EL (cell line): ENCODE data around the gene THADA.
"Not testable (repeated sequence)": the region's sequence is repeated elsewhere in the genome, so short reads cannot be mapped to it uniquely, and the experiment has no call there.

Source experiments
- DNase-seq: peaks from one replicate; pipeline ENCODE4 v3.0.0-alpha.2; 2016

THADA gene

GRCh38 chr2:43315482-43315881 is 280.4 kb downstream of the THADA start:
- no peak for DNase-seq

DNA sequence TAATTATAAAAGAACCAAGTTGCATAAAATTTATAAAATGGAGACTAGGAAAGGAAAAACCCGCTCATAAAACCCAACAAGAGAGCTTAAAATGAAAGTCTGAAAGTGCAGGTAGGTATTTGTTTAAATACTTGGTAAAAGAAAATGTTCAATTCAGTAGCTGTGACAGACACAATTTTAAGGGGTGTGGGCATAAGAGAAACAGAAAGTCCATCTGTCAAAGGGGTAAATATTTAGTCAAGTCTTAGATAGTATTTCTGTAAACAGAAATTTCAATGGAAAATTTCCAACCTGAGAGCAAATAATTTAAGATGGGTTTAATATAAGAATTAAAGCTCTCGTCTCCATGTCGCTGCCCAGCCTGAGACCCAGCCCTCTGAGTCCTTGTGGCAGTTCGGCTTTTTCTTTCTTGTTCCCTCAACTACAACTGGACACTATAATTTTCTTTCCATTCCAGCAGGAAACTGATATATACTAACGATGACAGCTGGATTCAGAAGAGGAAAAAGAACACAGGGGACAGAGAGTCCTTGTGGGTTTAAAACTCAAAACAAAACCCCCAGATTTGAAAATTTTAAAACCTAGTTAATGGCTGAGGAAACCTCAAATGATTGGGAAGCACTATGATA is 281.4 kb downstream of the THADA start:
- no peak for DNase-seq

DNA sequence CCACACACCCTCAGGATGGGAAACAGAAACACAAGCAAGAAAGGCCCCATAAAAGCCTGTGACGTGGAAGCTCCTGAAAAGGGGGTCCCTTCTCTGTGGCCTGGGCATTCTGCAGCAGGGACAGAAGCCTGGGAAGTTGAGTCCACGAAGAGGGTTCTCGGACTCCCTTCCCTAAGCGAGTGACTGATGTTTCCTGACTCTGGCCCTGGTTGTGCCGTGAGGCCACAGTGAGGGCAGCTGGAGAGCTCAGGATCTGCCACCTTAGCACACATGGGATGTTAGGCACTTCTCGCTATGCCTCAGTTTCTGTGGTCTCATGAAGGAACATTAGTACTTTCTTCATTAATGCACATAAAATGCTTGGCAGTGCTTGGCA is 282.2 kb downstream of the THADA start:
- no peak for DNase-seq

- peak; percentile 78 for DNase-seq
Measured at GRCh38 chr2:43312755-43313641, 282.8 kb downstream of the THADA start.

- peak; percentile 48 for DNase-seq
Measured at GRCh38 chr2:43311276-43311675, 284.6 kb downstream of the THADA start.

DNA sequence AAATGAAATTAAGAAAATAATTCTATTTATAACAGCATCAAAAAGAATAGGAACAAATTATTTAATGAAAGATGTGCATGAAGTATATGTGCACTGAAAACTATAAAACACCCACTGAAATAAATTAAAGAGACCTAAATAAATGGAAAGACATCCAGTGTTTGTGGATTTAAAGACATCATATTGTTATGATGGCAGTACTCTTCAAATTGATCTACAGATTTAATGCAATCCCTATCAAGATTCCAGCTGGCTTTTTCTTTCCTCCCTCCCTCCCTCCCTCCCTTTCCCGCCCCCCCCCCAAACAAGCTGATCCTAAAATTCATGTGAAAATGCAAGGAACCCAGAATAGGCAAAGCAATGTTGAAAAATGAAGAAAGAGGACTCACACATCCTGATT is 285.9 kb downstream of the THADA start:
- no peak for DNase-seq

DNA sequence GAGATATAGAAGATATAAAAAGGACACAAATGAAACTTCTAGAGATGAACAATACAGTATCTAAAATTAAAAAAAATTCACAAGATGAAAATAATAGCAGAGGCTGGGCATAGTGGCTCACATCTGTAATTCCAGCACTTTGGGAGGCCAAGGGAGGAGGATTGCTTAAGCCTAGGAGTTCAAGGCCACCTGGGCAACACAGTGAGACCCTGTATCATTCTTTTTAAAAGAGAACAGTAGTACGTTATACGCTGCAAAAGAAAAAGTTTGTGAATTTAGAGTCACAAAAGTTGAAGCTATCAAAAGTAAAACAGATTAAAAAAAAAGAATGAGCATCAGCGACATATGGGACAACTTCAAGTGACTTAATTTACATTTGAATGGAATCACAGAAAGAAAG is 287.9 kb downstream of the THADA start:
- no peak for DNase-seq

DNA sequence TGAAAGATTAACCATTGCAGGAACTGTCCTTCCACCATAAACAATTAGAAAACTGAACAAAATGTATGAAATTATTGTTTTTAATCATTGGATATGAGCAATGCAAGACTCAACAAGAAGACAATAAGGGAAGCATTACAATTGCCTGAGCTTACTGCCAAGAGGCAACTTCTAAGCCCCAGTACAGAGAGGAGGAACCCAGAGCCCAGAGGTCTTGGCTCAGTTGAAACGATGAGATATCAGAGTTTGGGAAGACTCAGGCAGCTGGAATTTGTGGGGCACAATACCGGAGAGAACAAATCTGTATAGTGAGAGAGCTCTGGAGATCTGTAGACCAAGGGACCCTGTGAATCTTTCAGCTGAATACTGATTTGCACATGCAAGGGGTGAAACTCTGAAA is 288.8 kb downstream of the THADA start:
- DNase-seq, result no peak

GRCh38 chr2:43306197-43306596 is 289.6 kb downstream of the THADA start:
- DNase-seq, result no peak

GRCh38 chr2:43305517-43305916 is 290.3 kb downstream of the THADA start:
- DNase-seq, result no peak

DNA sequence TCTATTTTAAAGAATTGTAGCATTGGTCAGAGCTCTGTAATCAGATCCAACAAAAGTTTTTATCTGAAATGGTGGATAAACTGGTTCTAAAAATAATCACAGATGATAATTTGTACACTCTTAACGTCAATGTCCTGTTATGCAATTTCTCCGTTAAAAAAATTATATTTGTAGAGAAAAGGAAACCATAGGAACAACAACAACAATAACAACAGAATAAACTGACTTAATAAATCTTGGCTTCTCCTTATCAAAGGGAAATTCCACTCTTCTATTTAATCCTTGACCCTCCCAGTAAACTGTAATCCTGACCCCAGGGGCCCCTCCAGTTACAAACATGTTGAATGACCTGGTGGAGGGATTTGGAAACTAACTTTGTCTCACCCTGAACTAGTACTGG is 290.8 kb downstream of the THADA start:
- no peak for DNase-seq

- DNase-seq, result no peak
Measured at GRCh38 chr2:43303889-43304288, 291.9 kb downstream of the THADA start.

DNA sequence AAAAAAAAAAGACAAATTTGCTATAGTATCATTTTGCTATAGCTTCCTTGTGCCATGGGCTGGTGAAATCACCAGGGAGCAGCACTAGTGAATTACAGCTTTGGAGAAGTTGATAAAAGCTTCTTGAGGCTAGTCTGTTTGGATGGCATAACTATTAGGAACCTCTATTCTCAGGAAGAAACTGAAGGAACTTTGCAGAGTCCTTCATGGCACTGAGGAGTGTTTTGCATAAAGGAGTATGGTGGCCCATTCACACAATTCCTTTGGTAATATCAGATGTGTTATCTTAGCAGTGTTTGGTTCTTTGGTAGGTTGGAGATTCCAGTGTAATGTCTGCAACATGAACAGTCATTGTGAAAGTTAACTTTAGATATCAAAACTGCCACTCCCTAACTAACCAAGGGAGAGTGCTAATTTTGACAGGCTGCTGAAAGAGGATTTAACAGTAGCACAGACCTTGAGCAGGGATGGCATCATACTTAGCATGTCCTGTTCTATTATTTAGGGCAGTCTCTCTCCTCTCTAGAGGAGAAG is 292.8 kb downstream of the THADA start:
- DNase-seq, result no peak

DNA sequence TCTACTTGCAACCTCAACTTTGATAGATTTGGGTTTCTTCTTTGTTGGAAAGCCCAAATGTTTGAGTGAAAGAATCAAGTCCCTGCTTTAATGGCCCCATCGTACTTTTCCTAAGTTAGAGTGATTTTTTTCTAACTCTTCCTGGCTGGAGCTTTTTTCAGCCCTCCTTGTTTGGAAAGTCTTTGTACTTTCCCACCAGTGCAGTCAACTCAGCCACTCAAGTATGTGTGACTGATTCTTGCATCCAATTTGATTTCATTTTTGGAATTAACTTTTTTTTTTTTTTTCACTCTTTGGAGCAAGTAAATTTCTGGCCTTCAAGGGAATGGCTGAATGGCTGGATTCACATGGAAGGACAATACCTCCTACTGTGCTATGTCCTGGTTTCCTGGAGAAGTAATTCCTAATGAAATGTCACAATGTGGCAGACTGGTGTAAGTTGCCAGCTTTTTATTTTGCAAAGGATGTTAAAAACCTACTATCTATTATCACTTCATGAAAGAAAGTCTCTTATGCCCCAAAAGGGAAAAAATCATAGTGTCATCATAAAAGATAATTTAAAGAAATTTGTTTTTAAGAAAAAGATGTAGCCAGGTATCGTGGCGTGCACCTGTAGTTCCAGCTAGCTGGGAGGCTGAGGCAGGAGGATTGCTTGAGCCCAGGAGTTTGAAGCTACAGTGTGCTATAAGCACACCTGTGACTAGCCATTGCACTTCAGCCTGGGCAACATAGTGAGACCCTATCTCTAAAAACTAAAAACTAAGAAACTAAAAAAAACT is 293.5 kb downstream of the THADA start:
- no peak for DNase-seq

GRCh38 chr2:43300781-43301583 is 294.9 kb downstream of the THADA start:
- no peak for DNase-seq

- no peak for DNase-seq
Measured at GRCh38 chr2:43300222-43300621, 295.6 kb downstream of the THADA start.

GRCh38 chr2:43298500-43298899 is 297.3 kb downstream of the THADA start:
- no peak for DNase-seq

- DNase-seq, result not testable (repeated sequence)
Measured at GRCh38 chr2:43297740-43298139, 298.1 kb downstream of the THADA start.

- no peak for DNase-seq
Measured at GRCh38 chr2:43294973-43295603, 300.8 kb downstream of the THADA start.

DNA sequence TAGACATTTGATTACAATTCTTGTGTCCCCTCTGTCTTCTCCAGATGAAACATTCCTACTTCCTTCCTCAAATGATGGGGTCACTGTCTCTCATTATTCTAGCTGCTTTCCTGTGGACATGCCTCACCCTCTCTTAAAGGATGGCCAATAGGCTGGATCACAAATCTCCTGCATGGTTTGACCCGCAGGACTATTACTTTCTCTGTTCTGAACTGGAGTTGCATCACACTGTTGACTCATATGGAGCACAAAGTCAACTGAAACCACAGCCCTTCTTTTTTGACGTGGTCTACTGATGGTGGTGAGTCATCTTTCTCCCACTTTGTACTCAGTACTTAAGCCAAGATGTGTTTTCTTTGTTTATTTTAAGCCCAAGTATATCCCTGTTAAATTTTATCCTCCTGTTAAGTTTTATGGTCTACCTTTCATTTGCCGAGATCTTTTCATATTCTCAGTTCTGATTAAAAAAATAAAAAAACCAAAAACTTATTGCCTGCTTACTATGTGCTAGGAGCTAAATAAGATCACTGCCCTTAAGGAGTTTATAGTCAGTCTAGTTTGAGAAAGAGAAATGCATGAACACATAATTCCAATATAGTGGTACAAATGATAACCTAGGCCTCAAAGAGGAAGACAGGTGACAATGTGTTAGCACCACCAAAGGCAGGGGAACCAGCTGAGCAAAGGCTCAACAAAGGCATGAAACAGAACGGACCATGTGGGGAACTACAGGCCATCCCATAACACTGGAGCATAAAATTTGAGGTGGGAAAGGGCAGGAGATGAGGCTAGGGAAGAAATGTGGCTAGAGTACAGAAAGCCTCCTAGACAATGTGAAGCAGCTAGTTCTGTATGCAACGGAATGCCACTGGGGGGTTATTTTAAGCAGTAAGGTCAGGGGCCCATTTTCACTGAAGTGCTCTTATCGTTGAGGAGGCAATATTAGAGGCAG is 301.8 kb downstream of the THADA start:
- DNase-seq, result peak; percentile 97
